Heart right ventricle (tissue), 16 donors: ENCODE results near the gene MYO5C. TPM values are rescaled to one million over a fixed set of nuclear protein-coding genes. Genes with fewer than 3 reads are reported as not detected.

Experiments used
- ATAC-seq, 8 donors: fragments of 200-7000 bp; cut with Tn5 transposase; one replicate each; pipeline ENCODE4 v1.9.1; 2020; ENCODE audit warnings: mild to moderate bottlenecking in 8 of 8, moderate library complexity in 8 of 8, moderate number of reproducible peaks in 1 of 8
- DNase-seq, 2 donors: peaks; one replicate each; pipeline ENCODE4 v3.0.0-alpha.2; 2020
- H3K27ac ChIP-seq, 10 donors: fragments of 200-600 bp; sonication (generic) in 2 of 10; one replicate each; pipeline versions ENCODE4 v1.5.0 to v1.8.0; 2020 to 2022; ENCODE audit warnings: mild to moderate bottlenecking in 3 of 10
- H3K27me3 ChIP-seq, 7 donors: fragments of 200-600 bp; one replicate each; pipeline ENCODE4 v1.8.0; 2021 to 2022; ENCODE audit warnings: mild to moderate bottlenecking in 2 of 7
- H3K36me3 ChIP-seq, 9 donors: fragments of 200-600 bp; sonication (generic) in 1 of 9; one replicate each; pipeline versions ENCODE4 v1.5.0 to v1.8.0; 2020 to 2022; ENCODE audit warnings: mild to moderate bottlenecking in 2 of 9
- H3K4me1 ChIP-seq, 9 donors: fragments of 200-600 bp; sonication (generic) in 1 of 9; one replicate each; pipeline versions ENCODE4 v1.5.0 to v1.8.0; 2020 to 2022; ENCODE audit warnings: mild to moderate bottlenecking in 4 of 9
- H3K4me3 ChIP-seq, 10 donors: fragments of 200-600 bp; sonication (generic) in 2 of 10; one replicate each; pipeline versions ENCODE4 v1.5.0 to v1.8.0; 2020 to 2022; ENCODE audit warnings: mild to moderate bottlenecking in 7 of 10, moderate library complexity in 2 of 10
- H3K9me3 ChIP-seq, 11 donors: fragments of 200-600 bp in 10 of 11; sonication (generic) in 2 of 11; one replicate each; pipeline versions ENCODE4 v1.5.0 to v1.8.0; 2013 to 2022; ENCODE audit warnings: mild to moderate bottlenecking in 2 of 11, control low read depth in 1 of 11, moderate library complexity in 1 of 11
- WGBS, 2 donors: extraction: QIAGEN DNeasy Blood & Tissue Kit; methylation state at CpG; one replicate each; pipeline ENCODE4 v1.1.7; 2013; ENCODE audit warnings: inconsistent platforms in 1 of 2; 5-methylcytosine and 5-hydroxymethylcytosine counted together
- intact Hi-C, 10 donors: fragments of 100-400 bp; cut with DNase I; formaldehyde crosslinking; loops; one replicate each; pipeline versions ENCODE4 v1.11.1 to v1.14.2; 2022
- polyA plus RNA-seq, 2 donors: library from polyadenylated mRNA; stranded (reverse); fragments of 200-250 nt; gene quantifications; one replicate each; pipeline ENCODE4 v1.2.3, GENCODE V29; 2013
- total RNA-seq, 10 donors: library from RNA; stranded (reverse); fragmentation: NEBNext Ultra II Directional in 3 of 10; extraction: Animal tissue kit (Norgen Biotek cat#: 25700) in 3 of 10; gene quantifications; one replicate each; pipeline versions ENCODE4 v1.2.1 to v1.2.4, GENCODE V29; 2021 to 2023
- TF ChIP-seq, protein P1 (sequence below), 9 donors: fragments of 200-600 bp; sonication (generic) in 2 of 9; IDR thresholded peaks; one replicate each; pipeline versions ENCODE4 v1.5.0 to v1.8.0; 2021 to 2022; ENCODE audit warnings: antibody characterized with exemption in 9 of 9, mild to moderate bottlenecking in 5 of 9, moderate library complexity in 1 of 9
- donor health status: Arrhythmogenic right ventricular cardiomyopathy.
- donor health status: ischemic (EF 13 %, LVEDD 7.1; RV severe dilation, severe dysfunction).
- donor health status: healthy with polysubstance abuse.
- donor health status: DM: no; HTN: yes; CAD: no.
- donor health status: DM: no; HTN: no; CAD: no.
- donor health status: ischemic (EF 25% LVEDD 6.9; RV normal size, moderate dysfunction).
- donor health status: ischemic (EF 25% LVEDD 5.7; RV mildly dilated, moderate dysfunction).
- donor health status: healthy.
- donor health status: DM: yes; HTN: yes; CAD: no.
- donor health status: Ischemic cardiomyopathy.
- donor health status: ischemic (EF 35%, LVEDD 5.7; RV mildly dilated, moderate dysfunction).
- donor health status: nonischemic (EF 11% LVEDD 7.7; RV severe dilation, severe dysfunction).
- donor health status: DM: yes; HTN: yes; CAD: no.
- donor health status: PGD.
- donor health status: ischemic (EF 29% LVEDD 5.4; RV normal size, mild dysfunction).
- donor health status: nonischemic (EF 23%, LVEDD 6.1; RV moderate dilation, normal function).

MYO5C gene
- total and polyA plus RNA-seq, 12 donors: 0.75 to 3.5 (median 2.1) TPM

GRCh38 chr15:52153900-52154895 is 141.4 kb downstream of the MYO5C start:
- Histone ChIP-seq H3K27ac (no peak overlapping the region), H3K27me3 (no peaks in the 10 kb centered on the region), H3K4me3 (no peak overlapping the region), H3K36me3 (peaks cover 0 to 36% (median 2%) of the 10 kb centered on the region in 9 donors), H3K4me1 (peaks cover 0 to 4% (median 0%) of the 10 kb centered on the region in 9 donors), H3K9me3 (no peaks in the 10 kb centered on the region)
- intact Hi-C loops: loop anchor here in 1 of 10 donors (10.0 kb wide), 1 partner anchor 49 kb away; no protein-coding TSS in a partner anchor
- ATAC-seq (no peak), DNase-seq (no peak)
- 97% methylated on average over 12 of the region's 12 CpGs for WGBS, 2 donors
- TF ChIP-seq, protein P1, sequence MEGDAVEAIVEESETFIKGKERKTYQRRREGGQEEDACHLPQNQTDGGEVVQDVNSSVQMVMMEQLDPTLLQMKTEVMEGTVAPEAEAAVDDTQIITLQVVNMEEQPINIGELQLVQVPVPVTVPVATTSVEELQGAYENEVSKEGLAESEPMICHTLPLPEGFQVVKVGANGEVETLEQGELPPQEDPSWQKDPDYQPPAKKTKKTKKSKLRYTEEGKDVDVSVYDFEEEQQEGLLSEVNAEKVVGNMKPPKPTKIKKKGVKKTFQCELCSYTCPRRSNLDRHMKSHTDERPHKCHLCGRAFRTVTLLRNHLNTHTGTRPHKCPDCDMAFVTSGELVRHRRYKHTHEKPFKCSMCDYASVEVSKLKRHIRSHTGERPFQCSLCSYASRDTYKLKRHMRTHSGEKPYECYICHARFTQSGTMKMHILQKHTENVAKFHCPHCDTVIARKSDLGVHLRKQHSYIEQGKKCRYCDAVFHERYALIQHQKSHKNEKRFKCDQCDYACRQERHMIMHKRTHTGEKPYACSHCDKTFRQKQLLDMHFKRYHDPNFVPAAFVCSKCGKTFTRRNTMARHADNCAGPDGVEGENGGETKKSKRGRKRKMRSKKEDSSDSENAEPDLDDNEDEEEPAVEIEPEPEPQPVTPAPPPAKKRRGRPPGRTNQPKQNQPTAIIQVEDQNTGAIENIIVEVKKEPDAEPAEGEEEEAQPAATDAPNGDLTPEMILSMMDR (IDR thresholded peaks at IDR 0.05): no peak

GRCh38 chr15:52151353-52151752 is 144.3 kb downstream of the MYO5C start:
- Histone ChIP-seq H3K9me3 (no peaks in the 10 kb centered on the region), H3K4me3 (no peak overlapping the region), H3K27me3 (no peaks in the 10 kb centered on the region), H3K27ac (no peak overlapping the region), H3K36me3 (peaks cover 0 to 50% (median 3%) of the 10 kb centered on the region in 9 donors), H3K4me1 (peaks cover 0 to 4% (median 0%) of the 10 kb centered on the region in 9 donors)
- ATAC-seq: peak in 2 of 8 donors; percentile 24 to 48
- TF ChIP-seq, protein P1 (IDR thresholded peaks at IDR 0.05): no peak
- 84 to 93% methylated on average over 4 of the region's 4 CpGs for whole genome bisulfite sequencing, 2 donors
- DNase-seq: no peak
- intact Hi-C loops: loop anchor here in 1 of 10 donors (10.0 kb wide), 1 partner anchor 47 kb away; no protein-coding TSS in a partner anchor

DNA sequence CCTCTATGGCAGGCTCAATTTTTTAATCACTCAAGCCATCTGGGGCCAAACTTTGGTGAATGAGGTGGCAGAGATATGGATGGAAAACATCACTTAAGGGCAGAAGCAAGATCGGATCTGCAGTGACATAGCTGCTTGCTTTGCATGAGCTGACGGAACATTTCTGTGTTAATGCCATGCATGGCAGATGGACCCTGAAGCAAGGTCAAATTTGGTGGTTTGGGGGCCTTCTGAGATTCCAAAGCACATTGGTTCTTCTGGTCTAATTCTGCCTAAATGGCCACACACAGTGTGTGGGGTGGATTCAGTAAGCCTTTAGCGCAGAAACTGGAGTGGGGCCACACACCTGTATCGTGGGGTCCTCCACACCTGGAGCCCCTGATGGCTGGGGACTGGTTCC is 144.7 kb downstream of the MYO5C start:
- Histone ChIP-seq H3K4me3 (no peak overlapping the region), H3K27ac (no peak overlapping the region), H3K36me3 (peaks cover 0 to 54% (median 3%) of the 10 kb centered on the region in 9 donors), H3K4me1 (peaks cover 0 to 4% (median 0%) of the 10 kb centered on the region in 9 donors), H3K27me3 (no peaks in the 10 kb centered on the region), H3K9me3 (no peaks in the 10 kb centered on the region)
- WGBS, 2 donors: 98 to 100% methylated on average over 4 of the region's 4 CpGs
- intact Hi-C loops: loop anchor here in 1 of 10 donors (10.0 kb wide), 1 partner anchor 46 kb away; no protein-coding TSS in a partner anchor
- no peak for ATAC-seq
- TF ChIP-seq, protein P1 (IDR thresholded peaks at IDR 0.05): no peak
- DNase-seq: no peak

DNA sequence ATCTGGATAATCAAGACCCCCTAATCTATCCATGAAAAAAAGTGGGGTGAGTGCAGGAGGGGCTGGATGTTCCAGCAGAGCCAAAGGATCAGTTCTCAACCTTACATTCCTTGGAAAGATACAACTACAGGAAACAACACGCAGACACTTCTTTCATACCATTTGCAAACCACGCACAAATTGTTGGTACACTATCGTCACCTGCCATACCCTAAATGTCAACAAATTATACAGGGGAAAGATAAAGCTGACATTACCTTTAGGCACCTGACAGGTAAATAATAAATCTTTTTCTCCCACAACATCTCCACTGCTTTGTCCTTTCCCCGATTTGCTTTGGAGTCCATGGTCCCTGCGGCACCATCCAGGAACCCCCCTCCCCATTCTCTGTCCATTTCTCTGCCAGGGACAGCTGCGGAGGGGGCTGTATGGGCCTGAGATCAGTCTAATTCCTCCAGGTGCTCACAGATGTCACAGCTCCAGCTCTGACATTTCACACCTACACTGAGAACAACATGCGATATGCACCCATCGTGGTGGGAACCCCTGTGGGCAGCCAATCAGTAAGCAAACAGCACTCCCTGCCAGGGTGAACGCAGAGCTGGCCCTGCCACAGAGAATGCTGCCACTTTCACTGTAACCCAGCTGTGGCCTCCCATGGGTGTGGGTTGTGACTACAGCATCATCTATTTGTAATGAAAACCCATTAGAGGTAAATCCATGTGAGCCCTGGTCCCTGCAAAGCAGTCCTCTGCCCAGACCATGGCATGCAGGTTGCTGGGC is 145.4 kb downstream of the MYO5C start:
- peaks cover 0 to 56% (median 3%) of the 10 kb centered on the region in 9 donors for H3K36me3 ChIP-seq

More for the DNA sequence above, 145.4 kb downstream of the MYO5C start:
- intact Hi-C loops: loop anchor here in 1 of 10 donors (10.0 kb wide), 1 partner anchor 45 kb away; no protein-coding TSS in a partner anchor
- no peak overlapping the region for H3K27ac ChIP-seq
- H3K9me3 ChIP-seq: no peaks in the 10 kb centered on the region
- TF ChIP-seq, protein P1 (IDR thresholded peaks at IDR 0.05): no peak
- no peaks in the 10 kb centered on the region for H3K27me3 ChIP-seq
- H3K4me3 ChIP-seq: no peak overlapping the region
- DNase-seq (no peak), ATAC-seq (no peak)
- 81 to 86% methylated on average over 9 of the region's 9 CpGs for WGBS, 2 donors
- H3K4me1 ChIP-seq: peaks cover 0 to 4% (median 0%) of the 10 kb centered on the region in 9 donors
